Esophagus mucosa (tissue), 1 donor: ENCODE results near the gene EML1. TPM values are rescaled to one million over a fixed set of nuclear protein-coding genes. Genes with fewer than 3 reads are reported as not detected.
A peak's percentile ranks its signal among the peaks of the same experiment; 100 is the strongest.

Experiments used
- ATAC-seq: fragments of 200-7000 bp; cut with Tn5 transposase; one replicate; pipeline ENCODE4 v1.9.1; 2020
- total RNA-seq: library from RNA; stranded (reverse); gene quantifications from one replicate; pipeline ENCODE4 v1.2.4, GENCODE V29; 2023
- donor health status: DM: yes; HTN: yes; CAD: no.

Gene EML1
- total RNA-seq, 1 donor from 2014 or later = 6.0 TPM

DNA sequence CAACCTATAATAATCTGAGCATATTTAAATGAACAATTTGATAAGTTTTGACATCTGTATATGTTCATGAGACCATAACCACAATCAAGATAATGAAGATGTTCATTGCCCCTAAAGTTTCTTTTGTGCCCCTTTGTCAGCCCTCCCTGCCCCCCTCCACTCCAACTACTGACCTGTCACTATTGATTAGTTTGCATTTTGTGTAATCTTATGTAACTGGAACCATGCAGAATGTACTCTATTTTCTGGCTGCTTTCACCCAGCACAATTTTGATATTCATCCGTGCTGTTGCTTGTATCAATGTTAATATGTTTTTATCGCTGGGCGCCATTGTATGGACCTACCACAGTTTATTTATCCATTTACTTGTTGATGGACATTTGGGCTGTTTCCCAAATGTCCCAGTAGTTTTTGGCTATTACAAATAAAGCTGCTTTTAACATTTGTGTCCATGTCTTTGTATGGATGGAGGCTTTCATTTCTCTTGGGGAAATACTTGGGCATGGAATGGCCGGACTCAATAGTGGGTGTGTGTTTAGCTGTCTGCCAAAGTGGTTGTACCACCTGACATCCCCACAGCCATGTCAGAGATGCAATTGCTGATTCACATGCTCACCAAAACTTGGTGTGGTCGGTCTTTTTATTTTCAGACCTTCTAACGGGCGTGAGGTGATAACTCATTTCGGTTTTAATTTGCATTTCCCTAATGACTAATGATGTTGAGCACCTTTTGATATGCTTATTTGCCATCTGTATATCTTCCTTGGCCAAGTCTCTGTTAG is 38.9 kb downstream of the EML1 start:
- ATAC-seq = no peak

DNA sequence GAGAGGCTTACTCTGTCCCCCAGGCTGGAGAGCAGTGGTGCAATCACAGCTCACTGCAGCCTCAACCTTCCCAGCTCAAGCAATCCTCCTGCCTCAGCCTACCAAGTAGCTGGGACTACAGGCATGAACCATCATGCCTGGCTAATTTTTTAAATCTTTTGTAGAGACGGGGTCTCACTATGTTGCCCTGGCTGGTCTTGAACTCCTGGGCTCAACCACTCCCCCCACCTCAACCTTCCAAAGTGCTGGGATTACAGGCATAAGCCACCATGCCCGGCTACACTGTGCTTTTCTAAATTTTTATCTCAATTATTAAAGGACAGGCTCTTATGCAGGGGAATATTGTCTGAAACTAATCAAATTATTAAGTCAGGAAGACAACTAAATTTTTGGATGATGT is 44.6 kb downstream of the EML1 start:
- no peak for ATAC-seq

DNA sequence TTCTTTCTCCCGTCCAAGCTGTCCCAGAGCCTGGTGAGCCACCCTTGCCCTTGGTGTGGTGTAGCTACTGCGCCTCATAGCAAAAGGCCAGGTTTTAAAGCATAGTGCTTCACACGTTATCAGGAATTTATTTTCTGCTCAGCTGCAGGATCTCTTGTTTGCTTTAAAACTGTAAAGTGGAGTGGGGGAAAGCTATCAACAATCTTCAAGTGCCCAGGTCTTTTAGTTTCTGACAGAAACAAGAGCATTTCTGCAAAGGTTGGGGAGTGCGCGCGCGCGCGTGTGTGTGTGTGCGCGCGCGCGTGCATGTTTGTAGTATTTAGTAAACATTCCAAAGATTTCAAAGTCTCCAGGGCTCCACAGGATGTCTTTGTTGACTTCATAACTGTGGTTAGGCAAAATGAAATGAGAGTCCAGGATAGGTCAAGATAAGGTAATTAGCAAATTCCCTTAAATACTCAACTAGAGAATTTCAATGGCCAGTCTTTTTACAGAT is 45.5 kb downstream of the EML1 start:
- no peak for ATAC-seq

DNA sequence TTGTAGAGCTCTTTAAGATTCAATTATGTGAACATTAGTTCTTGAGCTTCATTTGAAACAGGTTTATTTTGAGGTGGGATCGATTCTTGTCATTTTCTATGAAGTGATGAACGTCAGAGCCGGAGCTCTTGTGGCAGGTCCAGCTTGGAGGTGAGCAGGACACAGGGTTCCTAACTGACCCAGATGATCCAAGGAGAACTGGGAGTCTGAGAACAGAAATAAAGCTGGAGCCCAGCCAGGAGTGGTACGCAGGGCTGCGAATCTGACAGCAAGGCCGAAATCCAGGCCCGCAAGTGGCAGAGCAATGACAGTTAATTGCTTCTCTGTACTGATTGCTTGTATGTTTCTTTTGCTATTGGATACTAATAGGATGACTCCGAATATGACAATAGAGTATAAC is 46.5 kb downstream of the EML1 start:
- ATAC-seq = no peak

DNA sequence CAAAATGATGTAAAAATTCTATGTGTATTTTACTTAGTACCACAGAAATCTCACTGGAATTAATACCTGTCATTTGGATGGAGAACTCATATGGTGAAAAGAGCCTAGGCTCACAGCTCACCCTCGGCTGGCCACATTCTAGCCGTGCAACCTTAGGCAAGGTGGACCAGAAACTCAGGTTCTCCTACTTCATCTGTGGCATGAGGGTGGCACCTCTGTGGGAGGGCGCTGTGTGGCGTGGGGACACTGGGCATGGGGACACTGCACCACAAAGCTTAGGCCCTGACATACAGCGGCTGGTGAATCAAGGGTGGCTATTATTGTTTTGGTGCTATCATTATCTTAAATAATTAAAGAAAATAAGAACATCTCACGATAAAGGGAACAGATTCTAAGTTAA is 47.1 kb downstream of the EML1 start:
- ATAC-seq = no peak

DNA sequence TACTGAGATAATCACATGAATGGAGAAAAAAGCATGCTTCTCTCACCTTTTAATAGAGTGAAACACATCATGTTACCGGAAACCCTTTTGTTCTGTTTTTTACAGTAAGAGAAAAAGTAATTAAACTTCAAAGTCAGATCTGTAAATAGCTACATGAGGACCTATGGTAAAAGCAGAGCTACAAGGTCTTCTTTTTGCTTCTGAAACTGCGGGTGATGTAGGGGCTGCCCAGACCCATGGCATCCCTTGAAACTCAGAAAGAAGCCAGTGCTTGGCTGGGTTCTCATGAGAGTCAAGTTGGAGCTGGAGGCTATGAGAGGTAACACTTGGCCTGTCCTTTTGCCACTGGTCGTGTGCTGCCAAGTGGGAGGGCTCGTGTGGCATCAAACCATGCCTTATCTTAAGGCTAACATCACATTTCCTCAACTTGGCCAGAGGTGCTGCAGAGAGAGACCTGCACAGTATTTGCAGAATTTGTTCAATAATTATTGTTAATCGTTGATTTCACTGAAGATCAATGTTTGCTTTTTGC is 47.6 kb downstream of the EML1 start:
- no peak for ATAC-seq

DNA sequence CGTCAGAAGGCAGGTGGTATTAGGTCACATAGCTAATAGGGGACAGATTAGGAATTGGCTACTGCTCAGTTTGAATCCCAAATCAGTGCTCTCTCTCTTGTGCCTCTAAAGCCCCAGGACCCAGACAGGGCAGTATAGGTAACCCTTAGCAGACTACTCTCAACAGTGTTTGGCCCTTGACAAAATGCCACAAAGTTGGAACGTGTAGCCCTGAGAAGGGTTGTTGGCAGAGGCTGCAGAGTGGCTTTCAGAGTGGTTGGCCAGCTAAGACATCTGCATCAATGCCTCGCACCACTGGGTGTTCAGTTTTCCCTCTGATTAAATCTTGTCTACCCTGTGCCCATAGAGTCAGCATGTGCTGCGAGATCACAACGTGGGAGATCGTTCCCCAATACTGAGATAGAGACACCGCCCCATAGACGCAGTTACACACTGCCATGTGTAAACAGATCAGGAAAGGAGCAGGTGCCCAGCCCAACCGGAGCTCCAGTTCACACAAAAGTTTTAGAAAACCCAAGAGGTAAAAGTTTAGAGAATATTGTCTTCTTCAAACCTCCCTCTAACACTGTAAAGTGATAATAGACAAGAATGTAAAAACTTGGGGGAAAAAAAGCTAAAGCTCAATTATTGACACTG is 48.3 kb downstream of the EML1 start:
- ATAC-seq = no peak

DNA sequence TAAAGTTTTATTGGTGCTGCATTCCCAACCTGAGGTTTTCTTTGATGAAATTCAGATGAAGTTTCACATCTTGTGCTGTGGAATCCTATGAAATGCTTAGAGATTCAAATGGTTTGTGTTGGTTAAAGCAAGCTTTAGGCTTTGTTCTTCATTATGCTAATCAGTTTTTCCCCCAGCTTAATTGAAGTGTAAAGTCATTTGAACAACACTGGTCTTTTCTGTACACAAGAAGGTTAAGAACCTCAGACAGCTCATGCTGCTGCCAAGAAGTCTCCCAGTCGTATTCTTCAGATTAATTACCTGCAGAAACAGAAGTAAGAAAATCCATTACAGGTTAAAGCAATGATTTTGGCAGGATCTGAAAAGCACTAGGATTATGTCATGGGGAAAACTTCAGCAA is 48.9 kb downstream of the EML1 start:
- ATAC-seq = no peak

DNA sequence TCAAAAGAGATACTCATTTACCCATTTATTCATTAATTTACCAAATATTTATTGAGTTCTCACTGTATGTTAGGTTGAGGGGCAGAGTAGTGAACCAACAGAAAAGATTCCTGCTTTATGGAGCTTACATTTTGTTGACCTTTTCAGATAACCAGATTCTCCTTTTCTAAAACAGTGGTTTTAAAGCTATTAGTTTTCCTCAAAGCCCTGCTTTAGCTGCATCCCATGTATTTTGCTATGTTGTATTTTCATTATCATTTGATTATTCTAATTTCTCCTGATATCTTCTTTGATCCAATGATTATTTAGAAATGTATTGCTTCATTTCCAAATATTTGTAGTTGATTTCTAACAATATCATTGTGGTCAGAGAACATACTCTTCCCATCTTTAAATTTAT is 53.6 kb downstream of the EML1 start:
- ATAC-seq = no peak

DNA sequence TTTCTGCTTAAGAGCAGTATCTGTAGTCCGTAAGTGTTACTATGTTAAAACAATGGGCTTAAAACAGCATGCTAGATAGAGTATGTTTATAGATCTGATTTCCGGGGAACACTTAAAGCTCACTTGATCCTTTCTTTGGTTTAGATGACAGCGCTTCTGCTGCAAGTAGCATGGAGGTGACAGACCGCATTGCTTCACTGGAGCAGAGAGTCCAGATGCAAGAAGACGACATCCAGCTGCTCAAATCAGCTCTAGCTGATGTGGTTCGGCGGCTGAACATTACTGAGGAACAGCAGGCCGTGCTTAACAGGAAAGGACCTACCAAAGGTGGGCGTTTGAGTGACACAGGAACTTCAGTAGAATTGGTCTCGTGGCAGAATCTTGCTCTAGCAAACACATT is 57.5 kb downstream of the EML1 start:
- ATAC-seq = no peak

DNA sequence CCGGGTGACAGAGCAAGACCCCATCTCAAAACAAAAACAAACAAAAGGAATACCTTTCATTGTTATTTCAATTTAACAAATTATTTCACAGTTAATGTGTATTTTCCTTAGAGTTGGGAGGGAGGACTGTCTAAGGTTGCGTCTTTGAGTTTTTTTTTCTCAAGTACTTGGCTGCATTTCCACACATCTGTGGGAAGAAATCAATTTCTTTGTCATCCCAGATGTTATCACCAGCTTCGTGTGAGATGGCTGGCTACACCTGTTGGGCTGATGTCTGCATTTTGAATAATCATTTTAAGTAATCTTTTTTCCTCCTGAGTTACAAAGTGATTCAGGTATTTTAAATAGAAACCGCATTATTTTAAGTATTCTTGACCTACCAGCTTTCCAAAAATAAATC is 59.4 kb downstream of the EML1 start:
- no peak for ATAC-seq

DNA sequence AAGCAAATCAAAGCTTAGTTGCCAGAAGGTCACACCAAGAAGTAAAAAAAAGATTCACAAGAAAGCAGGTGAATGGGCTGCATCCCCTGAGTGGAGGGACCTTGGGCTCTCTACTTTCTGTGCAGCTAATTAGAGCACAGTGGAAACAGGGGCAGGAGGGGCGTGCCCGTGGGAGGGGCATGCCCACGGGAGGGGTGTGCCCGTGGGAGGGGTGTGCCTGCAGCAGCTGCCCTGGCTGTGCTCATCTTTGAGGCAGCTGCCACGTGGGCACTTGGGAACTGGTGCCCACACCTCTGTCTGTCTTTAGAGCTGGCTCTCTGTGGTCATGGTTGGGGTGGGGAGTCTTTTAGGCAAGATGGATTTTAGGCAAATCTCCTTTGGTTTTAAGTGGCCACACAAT is 60.0 kb downstream of the EML1 start:
- ATAC-seq = peak; percentile 49

DNA sequence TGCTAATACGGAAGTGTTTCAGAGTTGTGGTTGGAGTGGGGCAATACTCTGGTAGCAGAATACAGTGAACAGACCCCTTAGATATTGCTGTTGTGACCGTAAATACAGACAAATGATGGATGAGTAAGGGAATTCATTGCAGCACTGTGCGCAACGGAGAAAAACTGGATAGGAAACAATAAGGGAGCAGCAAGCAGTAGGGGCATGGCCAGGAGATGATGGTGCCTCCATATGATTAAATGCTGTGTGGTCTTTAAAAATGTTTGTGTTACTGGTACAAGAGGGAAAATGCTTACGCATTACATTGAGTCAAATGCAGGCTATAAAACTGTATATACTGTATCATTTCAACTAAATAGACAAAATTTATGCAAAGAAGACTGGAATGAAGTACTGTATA is 61.6 kb downstream of the EML1 start:
- no peak for ATAC-seq

DNA sequence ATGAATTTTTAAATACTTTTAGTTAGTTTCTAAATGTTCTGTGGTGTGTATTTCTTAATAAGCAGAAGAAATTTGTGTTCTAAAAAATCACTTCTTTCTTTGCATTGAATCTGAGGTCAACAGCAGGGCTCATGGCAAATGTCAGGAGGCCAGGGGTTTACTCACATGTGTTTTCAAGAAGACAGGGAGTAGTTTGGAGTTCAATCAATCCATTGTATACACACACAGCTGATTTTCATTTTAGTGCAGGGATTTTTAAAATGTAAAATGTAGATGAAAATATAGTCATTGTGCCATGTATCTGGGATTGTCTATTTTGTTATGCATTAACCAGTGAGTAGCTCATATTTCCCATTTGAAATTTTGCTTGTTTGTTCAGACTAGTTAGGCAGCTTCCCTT is 62.1 kb downstream of the EML1 start:
- no peak for ATAC-seq

DNA sequence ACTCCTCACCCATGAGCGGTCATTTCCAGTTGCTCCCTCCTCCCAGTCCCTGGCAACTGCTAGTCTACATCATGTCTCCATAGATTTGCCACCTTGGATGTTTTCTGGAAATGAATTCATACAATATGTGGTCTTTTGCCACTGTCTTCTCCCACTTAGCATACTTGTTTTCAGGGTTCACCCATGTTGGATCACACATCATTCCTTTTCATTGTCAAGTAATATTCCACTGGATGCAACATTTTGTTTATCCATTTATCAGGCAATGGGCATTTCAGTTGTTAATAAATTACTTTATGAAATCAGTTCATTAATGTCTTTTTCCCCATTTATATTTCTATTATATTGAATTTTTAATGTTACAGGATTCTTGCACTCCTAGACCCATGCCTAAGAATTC is 64.3 kb downstream of the EML1 start:
- no peak for ATAC-seq

DNA sequence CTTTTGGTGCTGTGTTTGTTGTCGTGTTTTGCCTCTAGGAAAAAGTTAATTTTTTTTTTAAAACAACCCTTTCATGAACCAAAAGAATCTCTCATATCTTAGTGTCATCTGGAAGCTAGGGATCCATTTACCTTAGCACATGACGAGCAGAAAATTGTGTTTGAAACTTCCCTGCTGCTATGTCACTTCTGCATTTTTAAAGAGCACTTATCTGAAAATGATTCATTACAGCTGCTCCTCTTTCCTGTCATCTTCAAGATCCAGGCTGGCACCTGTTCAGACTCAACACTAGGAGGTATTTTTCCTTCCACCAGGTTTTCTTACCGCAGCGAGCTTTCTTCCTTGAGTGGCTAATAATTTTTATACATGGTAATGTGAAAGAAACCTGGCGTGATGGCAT is 67.0 kb downstream of the EML1 start:
- no peak for ATAC-seq

DNA sequence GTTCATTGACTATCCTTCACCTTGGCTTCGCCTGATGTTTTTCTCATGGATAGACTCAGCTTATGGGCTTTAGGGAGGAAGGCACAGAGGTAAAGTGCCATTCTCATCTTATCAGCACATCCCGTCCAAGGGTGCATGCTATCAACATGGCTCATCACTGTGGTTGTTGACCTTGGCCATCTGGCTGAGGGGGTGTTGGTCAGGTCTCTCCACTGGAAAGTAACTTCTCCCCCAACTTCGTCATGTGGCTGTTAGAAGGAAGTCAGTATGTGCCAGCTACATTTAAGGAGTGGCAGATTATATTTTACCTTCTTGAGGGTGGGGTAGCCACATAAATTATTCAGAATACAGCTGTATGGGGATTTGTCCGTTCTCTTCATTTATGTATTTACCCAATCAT is 68.9 kb downstream of the EML1 start:
- ATAC-seq = no peak

DNA sequence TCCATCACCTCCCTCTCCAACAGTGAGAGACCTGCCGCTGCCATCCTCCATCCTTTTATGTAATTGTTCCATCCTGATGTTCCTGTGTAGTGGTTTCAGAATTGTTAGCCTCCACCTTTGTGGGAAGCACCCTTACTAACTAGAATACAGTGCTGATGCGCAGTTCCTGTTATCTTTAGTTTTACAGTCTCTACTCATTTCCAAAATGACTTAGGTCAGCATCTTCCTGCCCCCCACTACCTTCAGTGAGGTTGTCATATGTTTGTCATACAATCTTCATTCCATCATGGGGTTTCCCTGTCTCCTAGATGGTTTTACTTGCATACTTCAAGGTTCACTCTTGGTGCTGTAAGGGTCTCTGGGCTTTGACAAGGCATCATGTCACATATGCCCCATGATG is 69.8 kb downstream of the EML1 start:
- ATAC-seq = no peak

DNA sequence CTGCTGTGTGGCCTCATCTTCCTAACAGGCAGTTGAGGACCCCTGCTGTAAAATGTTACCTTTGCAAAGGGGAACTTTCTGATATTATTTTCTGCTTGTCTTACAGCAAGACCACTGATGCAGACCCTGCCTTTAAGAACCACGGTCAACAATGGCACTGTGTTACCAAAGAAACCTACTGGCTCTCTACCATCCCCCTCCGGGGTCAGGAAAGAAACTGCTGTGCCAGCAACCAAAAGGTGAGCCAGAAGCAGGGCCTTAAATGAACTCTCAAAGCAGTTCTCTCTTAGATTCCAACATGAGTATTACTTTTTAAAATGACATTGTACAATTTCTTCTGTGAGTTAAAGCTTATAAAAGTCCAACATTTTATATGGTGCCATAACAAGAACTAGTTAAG is 72.2 kb downstream of the EML1 start:
- no peak for ATAC-seq

DNA sequence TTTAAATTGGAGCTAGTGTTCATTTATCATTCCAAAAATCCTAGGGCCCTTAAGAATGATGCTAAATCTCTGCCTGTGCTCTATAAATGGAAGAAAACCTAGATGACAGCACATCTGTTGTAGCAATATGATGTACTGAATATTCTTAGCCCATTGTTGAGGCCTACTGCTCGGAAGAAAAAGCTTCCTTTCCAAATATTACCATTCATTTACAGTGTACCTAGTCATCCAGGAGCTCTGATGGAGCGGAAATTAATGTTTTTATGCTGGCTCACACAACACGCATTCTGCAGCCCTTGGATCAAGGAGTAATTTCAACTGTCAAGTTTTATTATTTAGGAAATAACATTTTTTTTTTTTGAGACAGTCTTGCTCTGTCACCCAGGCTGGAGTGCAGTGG is 77.4 kb downstream of the EML1 start:
- no peak for ATAC-seq

DNA sequence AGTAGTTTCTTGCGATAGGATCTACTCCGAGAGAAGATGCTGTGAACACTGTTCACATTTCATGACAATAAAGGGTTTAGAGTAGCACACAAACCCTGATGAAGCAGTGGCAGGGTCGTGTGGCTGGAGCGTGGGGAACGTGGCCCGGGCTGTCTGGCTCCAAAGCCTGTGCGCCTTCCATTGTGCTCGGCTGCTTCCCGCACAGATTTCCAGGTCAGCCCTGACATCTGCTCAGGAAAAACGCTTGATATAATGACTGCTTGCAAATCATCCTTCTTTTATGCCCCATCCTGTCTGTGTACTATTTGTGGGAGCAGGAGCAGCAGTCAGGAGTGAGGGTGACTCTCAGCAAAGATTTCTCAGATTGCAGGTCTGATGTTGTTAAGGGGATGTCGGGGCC is 78.6 kb downstream of the EML1 start:
- no peak for ATAC-seq

DNA sequence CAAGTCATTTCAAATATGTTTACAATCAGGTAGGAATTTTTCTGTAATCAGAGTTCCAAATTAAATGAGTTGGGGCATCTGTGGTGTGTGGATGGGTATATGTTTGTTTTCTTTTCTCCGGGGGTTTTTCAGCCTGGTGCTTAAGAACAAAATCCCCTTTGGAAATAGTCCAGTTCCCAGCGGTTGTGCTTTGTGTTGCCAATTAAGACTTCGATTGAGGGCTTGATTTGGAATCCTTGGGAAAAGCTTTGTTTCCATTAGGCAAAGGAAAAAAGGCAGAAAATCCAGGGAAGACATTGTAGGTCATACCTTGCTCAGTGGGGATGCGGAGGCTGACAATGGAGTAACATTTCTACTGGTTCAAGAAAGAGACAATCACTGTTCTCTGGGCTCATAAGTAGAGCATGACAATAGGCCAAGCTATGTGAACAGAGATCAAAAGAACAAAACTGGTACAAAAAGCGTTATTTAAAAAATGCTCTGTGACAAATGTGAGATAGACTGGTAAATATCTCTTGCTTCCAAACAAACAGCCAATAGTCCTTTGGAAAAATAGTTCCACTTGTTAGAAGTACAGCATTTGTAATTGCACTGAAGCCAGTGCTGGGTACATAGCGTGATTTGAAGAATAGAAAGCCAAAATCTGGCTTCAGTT is 79.7 kb downstream of the EML1 start:
- no peak for ATAC-seq

DNA sequence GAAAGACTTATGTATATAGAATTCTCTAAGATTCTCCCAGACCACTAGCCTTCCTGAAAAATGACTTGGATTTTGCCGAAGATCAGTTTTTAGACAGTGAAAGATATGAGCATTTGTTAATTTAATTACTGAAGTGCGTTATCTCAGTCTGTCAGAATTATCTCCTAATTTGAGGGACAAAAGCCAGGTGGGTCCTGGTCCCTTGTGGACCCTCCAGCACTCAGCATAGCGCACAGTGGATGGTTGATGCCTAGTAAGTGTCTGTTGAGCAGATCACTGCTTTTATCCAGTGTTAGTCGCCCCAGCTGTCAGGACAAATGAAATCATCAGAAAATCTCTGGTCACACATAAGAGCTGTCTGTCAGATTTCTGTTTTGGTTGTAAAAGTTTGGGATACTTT is 80.4 kb downstream of the EML1 start:
- no peak for ATAC-seq

DNA sequence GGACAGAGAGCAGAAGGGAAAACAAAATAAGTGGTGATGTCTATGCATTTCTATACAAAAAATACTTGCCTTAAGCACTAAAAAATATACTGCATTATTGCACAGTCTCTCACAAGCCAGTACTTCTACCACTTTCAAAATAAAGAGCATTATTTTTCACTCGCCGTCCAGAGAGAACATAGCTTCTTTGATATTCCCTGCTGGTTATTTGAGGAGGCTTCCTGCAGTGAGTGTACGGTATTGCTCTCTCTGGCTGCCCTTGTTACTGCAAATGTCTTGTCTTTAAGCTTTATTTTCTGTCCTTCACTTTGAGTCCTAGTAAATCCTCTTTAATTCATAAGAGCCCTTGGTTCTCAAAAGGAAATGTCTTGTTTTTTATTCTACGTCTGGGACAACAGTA is 81.1 kb downstream of the EML1 start:
- ATAC-seq = no peak
